Measurements from ENCODE around the gene TRIM51G.
"Not testable (repeated sequence)": the region's sequence is repeated elsewhere in the genome, so short reads cannot be mapped to it uniquely, and the experiment has no call there.

DNA sequence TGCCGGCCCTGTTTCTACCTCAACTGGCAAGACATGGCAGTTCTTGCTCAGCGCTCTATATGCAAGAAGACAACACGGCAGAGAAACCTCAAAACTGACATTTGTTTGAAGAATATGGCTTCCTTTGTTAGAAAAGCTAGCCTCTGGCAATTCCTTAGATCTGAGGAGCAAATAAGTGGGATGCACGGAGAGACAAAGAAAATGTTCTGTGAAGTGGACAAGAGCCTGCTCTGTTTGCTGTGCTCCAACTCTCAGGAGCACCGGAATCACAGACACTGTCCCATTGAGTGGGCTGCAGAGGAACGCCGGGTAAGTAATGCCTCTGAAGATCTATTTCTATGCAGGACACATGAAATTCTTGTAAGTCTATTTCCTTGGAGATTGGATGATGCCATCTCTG, 37.9 kb downstream of the TRIM51G start:
- TF ChIP-seq, protein P1, sequence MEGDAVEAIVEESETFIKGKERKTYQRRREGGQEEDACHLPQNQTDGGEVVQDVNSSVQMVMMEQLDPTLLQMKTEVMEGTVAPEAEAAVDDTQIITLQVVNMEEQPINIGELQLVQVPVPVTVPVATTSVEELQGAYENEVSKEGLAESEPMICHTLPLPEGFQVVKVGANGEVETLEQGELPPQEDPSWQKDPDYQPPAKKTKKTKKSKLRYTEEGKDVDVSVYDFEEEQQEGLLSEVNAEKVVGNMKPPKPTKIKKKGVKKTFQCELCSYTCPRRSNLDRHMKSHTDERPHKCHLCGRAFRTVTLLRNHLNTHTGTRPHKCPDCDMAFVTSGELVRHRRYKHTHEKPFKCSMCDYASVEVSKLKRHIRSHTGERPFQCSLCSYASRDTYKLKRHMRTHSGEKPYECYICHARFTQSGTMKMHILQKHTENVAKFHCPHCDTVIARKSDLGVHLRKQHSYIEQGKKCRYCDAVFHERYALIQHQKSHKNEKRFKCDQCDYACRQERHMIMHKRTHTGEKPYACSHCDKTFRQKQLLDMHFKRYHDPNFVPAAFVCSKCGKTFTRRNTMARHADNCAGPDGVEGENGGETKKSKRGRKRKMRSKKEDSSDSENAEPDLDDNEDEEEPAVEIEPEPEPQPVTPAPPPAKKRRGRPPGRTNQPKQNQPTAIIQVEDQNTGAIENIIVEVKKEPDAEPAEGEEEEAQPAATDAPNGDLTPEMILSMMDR (IDR thresholded peaks at IDR 0.05; ENCODE audit: low read depth, low read length, missing input control) = not testable (repeated sequence)
- not testable (repeated sequence) for TF ChIP-seq YY1 (IDR thresholded peaks at IDR 0.05); EGR1 (IDR thresholded peaks at IDR 0.05; ENCODE audit: low read depth in 2 of 2); TAF1 (conservative IDR thresholded peaks at IDR 0.05); MAX (IDR thresholded peaks at IDR 0.05); ATF3 (IDR thresholded peaks at IDR 0.05)
- TF ChIP-seq, protein P2, sequence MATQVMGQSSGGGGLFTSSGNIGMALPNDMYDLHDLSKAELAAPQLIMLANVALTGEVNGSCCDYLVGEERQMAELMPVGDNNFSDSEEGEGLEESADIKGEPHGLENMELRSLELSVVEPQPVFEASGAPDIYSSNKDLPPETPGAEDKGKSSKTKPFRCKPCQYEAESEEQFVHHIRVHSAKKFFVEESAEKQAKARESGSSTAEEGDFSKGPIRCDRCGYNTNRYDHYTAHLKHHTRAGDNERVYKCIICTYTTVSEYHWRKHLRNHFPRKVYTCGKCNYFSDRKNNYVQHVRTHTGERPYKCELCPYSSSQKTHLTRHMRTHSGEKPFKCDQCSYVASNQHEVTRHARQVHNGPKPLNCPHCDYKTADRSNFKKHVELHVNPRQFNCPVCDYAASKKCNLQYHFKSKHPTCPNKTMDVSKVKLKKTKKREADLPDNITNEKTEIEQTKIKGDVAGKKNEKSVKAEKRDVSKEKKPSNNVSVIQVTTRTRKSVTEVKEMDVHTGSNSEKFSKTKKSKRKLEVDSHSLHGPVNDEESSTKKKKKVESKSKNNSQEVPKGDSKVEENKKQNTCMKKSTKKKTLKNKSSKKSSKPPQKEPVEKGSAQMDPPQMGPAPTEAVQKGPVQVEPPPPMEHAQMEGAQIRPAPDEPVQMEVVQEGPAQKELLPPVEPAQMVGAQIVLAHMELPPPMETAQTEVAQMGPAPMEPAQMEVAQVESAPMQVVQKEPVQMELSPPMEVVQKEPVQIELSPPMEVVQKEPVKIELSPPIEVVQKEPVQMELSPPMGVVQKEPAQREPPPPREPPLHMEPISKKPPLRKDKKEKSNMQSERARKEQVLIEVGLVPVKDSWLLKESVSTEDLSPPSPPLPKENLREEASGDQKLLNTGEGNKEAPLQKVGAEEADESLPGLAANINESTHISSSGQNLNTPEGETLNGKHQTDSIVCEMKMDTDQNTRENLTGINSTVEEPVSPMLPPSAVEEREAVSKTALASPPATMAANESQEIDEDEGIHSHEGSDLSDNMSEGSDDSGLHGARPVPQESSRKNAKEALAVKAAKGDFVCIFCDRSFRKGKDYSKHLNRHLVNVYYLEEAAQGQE (IDR thresholded peaks at IDR 0.05) = not testable (repeated sequence)
